Suprapubic skin (tissue), 4 donors: ENCODE results near the gene LRPAP1. TPM values are rescaled to one million over a fixed set of nuclear protein-coding genes. Genes with fewer than 3 reads are reported as not detected.

Experiments
- DNase-seq, 2 donors: peaks; one replicate each; pipeline ENCODE4 v3.0.0-alpha.2; 2019; ENCODE audit warnings: low spot score in 2 of 2
- H3K27ac ChIP-seq: fragments of 200-600 bp; sonication (generic); one replicate; pipeline ENCODE4 v1.5.1; 2019
- H3K27me3 ChIP-seq: fragments of 200-600 bp; sonication (generic); one replicate; pipeline ENCODE4 v1.5.1; 2019
- H3K36me3 ChIP-seq: fragments of 200-600 bp; sonication (generic); one replicate; pipeline ENCODE4 v1.5.1; 2019
- H3K4me1 ChIP-seq: fragments of 200-600 bp; sonication (generic); one replicate; pipeline ENCODE4 v1.5.1; 2019
- H3K4me3 ChIP-seq: fragments of 200-600 bp; sonication (generic); one replicate; pipeline ENCODE4 v1.5.1; 2019; ENCODE audit warnings: mild to moderate bottlenecking
- H3K9me3 ChIP-seq: fragments of 200-600 bp; sonication (generic); one replicate; pipeline ENCODE4 v1.5.1; 2019
- CTCF ChIP-seq, 2 donors: fragments of 200-600 bp in 1 of 2; fragments of 450-650 bp in 1 of 2; sonication (generic) in 1 of 2; IDR thresholded peaks; one replicate each; pipeline ENCODE4 v1.5.1; 2016 to 2019; ENCODE audit warnings: antibody characterized with exemption in 2 of 2, mild to moderate bottlenecking in 1 of 2, moderate library complexity in 1 of 2
- EP300 ChIP-seq: sonication (generic); formaldehyde crosslinking; IDR thresholded peaks from one replicate; pipeline ENCODE4 v1.6.1; 2017; ENCODE audit warnings: antibody characterized with exemption
- POLR2A ChIP-seq, 2 donors: fragments of 450-650 bp; IDR thresholded peaks; one replicate each; pipeline ENCODE4 v1.6.1; 2017; ENCODE audit warnings: antibody characterized with exemption in 2 of 2, mild to moderate bottlenecking in 2 of 2, moderate library complexity in 2 of 2
- POLR2AphosphoS5 ChIP-seq, 3 donors: sonication (generic); formaldehyde crosslinking; IDR thresholded peaks; one replicate each; pipeline ENCODE4 v1.6.1; 2017; ENCODE audit warnings: antibody characterized with exemption in 3 of 3
- WGBS: methylation state at CpG from one replicate; pipeline ENCODE4 v1.1.5; 2018; 5-methylcytosine and 5-hydroxymethylcytosine counted together
- total RNA-seq, 4 donors: library from RNA; depleted of rRNA; stranded (reverse); fragments of >200 nt; gene quantifications; one replicate each; pipeline ENCODE4 v1.1.0, GENCODE V29; 2016

The LRPAP1 gene
- total RNA-seq, 4 donors from 2014 or later, result 88.8 to 114 (median 95.5) TPM

- peaks cover 37% of the 10 kb centered on the region for H3K36me3 ChIP-seq
- peaks cover 27% of the 10 kb centered on the region for H3K27me3 ChIP-seq
- WGBS, result no CpG with 5 or more reads among the region's 11 CpGs
- no peak overlapping the region for H3K4me3 ChIP-seq
- TF ChIP-seq POLR2A (IDR thresholded peaks at IDR 0.05) (no peak), CTCF (IDR thresholded peaks at IDR 0.05) (no peak), POLR2AphosphoS5 (IDR thresholded peaks at IDR 0.05) (no peak), EP300 (no peak)
- H3K9me3 ChIP-seq, result no peaks in the 10 kb centered on the region
- no peaks in the 10 kb centered on the region for H3K4me1 ChIP-seq
- H3K27ac ChIP-seq, result no peak overlapping the region
- DNase-seq, result no peak
These were observed 33.8 kb downstream of the LRPAP1 start for GRCh38 chr4:3498407-3498806.

GRCh38 chr4:3497523-3498389 is 34.5 kb downstream of the LRPAP1 start:
- H3K4me1 ChIP-seq, result no peaks in the 10 kb centered on the region
- peaks cover 30% of the 10 kb centered on the region for H3K36me3 ChIP-seq
- no peak overlapping the region for H3K4me3 ChIP-seq
- H3K27me3 ChIP-seq, result peaks cover 34% of the 10 kb centered on the region
- no peak for DNase-seq
- no peak overlapping the region for H3K27ac ChIP-seq
- TF ChIP-seq EP300 (no peak), POLR2AphosphoS5 (IDR thresholded peaks at IDR 0.05) (no peak), POLR2A (IDR thresholded peaks at IDR 0.05) (no peak), CTCF (IDR thresholded peaks at IDR 0.05) (no peak)
- 75% methylated on average over 14 of the region's 24 CpGs for WGBS
- no peaks in the 10 kb centered on the region for H3K9me3 ChIP-seq

- H3K27ac ChIP-seq, result no peak overlapping the region
- H3K36me3 ChIP-seq, result peaks cover 23% of the 10 kb centered on the region
- no peak overlapping the region for H3K4me3 ChIP-seq
- no peak for TF ChIP-seq EP300
- TF ChIP-seq POLR2AphosphoS5 (IDR thresholded peaks at IDR 0.05), result no peak
- no peak for TF ChIP-seq CTCF (IDR thresholded peaks at IDR 0.05)
- TF ChIP-seq POLR2A (IDR thresholded peaks at IDR 0.05), result no peak
- 68% methylated on average over 5 of the region's 6 CpGs for WGBS
- no peak for DNase-seq
- no peaks in the 10 kb centered on the region for H3K4me1 ChIP-seq
- H3K27me3 ChIP-seq, result peaks cover 40% of the 10 kb centered on the region
- H3K9me3 ChIP-seq, result no peaks in the 10 kb centered on the region
These were observed 35.1 kb downstream of the LRPAP1 start for GRCh38 chr4:3497095-3497494.

- no peaks in the 10 kb centered on the region for H3K9me3 ChIP-seq
- WGBS, result 45% methylated on average over 6 of the region's 14 CpGs
- peaks cover 14% of the 10 kb centered on the region for H3K36me3 ChIP-seq
- no peak for TF ChIP-seq CTCF (IDR thresholded peaks at IDR 0.05)
- TF ChIP-seq EP300, result no peak
- no peak for TF ChIP-seq POLR2A (IDR thresholded peaks at IDR 0.05)
- TF ChIP-seq POLR2AphosphoS5 (IDR thresholded peaks at IDR 0.05), result no peak
- H3K27ac ChIP-seq, result no peak overlapping the region
- peaks cover 51% of the 10 kb centered on the region for H3K27me3 ChIP-seq
- no peaks in the 10 kb centered on the region for H3K4me1 ChIP-seq
- DNase-seq, result no peak
- no peak overlapping the region for H3K4me3 ChIP-seq
These were observed 36.2 kb downstream of the LRPAP1 start for GRCh38 chr4:3496021-3496420.

GRCh38 chr4:3495204-3495975 is 36.8 kb downstream of the LRPAP1 start:
- no peak for DNase-seq
- 59% methylated on average over 5 of the region's 28 CpGs for WGBS
- Histone ChIP-seq H3K4me1 (no peaks in the 10 kb centered on the region), H3K27ac (no peak overlapping the region), H3K9me3 (no peaks in the 10 kb centered on the region), H3K4me3 (no peak overlapping the region), H3K36me3 (peaks cover 8% of the 10 kb centered on the region), H3K27me3 (peaks cover 54% of the 10 kb centered on the region)
- no peak for TF ChIP-seq EP300
